ENCODE results near the gene CYP4V2. TPM values are rescaled to one million over a fixed set of nuclear protein-coding genes. Genes with fewer than 3 reads are reported as not detected.
A peak's percentile ranks its signal among the peaks of the same experiment; 100 is the strongest.

Gene CYP4V2
- total and polyA plus RNA-seq, 3 experiments from 2014 or later = 10.9 to 30.1 (median 11.8) TPM

DNA sequence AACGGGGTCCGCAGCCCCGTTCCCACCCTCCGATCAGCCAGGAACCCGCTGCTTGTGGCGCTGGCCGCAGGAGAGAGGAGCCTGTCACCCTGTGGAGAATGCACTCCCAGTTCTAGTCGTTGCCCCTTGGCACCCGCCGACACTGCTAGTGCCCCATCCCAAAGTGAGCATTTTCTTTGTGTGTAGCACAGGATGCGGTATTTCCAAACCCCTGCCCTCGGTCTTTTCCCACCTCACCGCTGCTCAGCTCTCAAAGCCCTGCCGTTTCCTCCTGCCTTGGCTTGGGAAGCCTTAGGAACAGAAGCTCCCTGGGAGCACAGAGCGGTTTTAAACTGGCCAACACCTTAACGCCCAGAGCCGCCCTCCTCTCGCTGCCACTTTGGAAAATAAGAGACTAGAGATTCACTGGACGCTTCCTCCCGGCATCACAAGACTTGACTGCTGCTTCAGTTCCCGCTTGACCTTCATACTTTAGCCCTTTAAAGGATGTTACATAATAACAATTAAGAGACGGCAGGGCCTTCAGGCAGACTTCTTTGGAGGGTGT lies 772 bp downstream of the CYP4V2 start:
- no peaks in the 10 kb centered on the region for H3K27me3 Mint-ChIP-seq

DNA sequence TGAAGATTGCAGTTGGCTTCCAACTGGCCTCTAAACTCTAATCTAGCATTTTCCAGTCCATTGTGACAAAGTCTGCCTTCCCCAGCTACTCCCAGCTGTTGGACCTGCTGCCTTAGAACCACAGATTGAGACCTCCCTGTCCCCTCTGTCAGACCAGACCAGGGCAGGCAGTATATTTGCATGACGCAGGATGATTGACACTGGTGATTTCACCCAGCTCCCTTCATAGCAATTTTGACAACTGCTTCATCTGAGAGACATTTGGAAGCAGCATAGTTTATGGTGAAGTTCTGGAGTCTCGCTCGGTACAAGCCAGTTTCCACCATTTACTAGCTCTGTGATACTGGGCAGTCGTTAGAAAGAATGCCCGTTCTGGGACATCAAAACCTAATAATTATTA lies 2.5 kb downstream of the CYP4V2 start:
- H3K27me3 Mint-ChIP-seq = no peaks in the 10 kb centered on the region
- no peaks in the 10 kb centered on the region for H3K9me3 Mint-ChIP-seq
- peaks cover 29% of the 10 kb centered on the region for H3K4me1 ChIP-seq (ENCODE audit: insufficient read depth, low read length)
- H3K4me3 ChIP-seq (ENCODE audit: low read length) = no peak overlapping the region
- no peaks in the 10 kb centered on the region for H3K27me3 ChIP-seq (ENCODE audit: insufficient read depth, low read length, poor library complexity, severe bottlenecking)
- peaks cover 0 to 48% (median 11%) of the 10 kb centered on the region in 3 donors for H3K36me3 Mint-ChIP-seq
- H3K36me3 ChIP-seq (ENCODE audit: insufficient read depth, low read length) = no peaks in the 10 kb centered on the region
- H3K27ac Mint-ChIP-seq = peak overlapping the region in 5 of 8 donors; percentile 37 to 97 (median 81)
- no peaks in the 10 kb centered on the region for H3K9me3 ChIP-seq (ENCODE audit: low read length)
- no peak for DNase-seq
- peak overlapping the region in 2 of 7 donors; percentile 16 to 96 for H3K4me3 Mint-ChIP-seq
- ChIA-PET CTCF (no interaction called here), POLR2A (no interaction called here)
- H3K4me1 Mint-ChIP-seq = peaks cover 50 to 66% (median 52%) of the 10 kb centered on the region in 3 donors
- H3K27ac ChIP-seq (ENCODE audit: low read depth, low read length) = no peak overlapping the region

More for the DNA sequence above, 772 bp downstream of the CYP4V2 start:
- H3K9me3 Mint-ChIP-seq = no peaks in the 10 kb centered on the region
- peaks cover 44 to 63% (median 46%) of the 10 kb centered on the region in 3 donors for H3K4me1 Mint-ChIP-seq
- DNase-seq = peak in 2 of 5 donors; percentile 39 to 56
- H3K27me3 ChIP-seq (ENCODE audit: insufficient read depth, low read length, poor library complexity, severe bottlenecking) = no peaks in the 10 kb centered on the region
- ChIA-PET CTCF (interaction anchor here (0.6 to 2.1 kb wide), 5 partner anchors 9 to 124 kb away, joined by 3 to 4 read pairs (median 3); no protein-coding TSS in a partner anchor), POLR2A (interaction anchor here (1.0 to 2.1 kb wide), 2 partner anchors 11 to 124 kb away, joined by 3 to 7 read pairs; partner anchors contain the start of gene TLR3)
- H3K27ac Mint-ChIP-seq = peak overlapping the region; percentile 91 to 98 (median 96)
- no peaks in the 10 kb centered on the region for H3K36me3 ChIP-seq (ENCODE audit: insufficient read depth, low read length)
- H3K9me3 ChIP-seq (ENCODE audit: low read length) = no peaks in the 10 kb centered on the region
- peak overlapping the region; percentile 94 for H3K27ac ChIP-seq (ENCODE audit: low read depth, low read length)
- peaks cover 29% of the 10 kb centered on the region for H3K4me1 ChIP-seq (ENCODE audit: insufficient read depth, low read length)
- H3K4me3 ChIP-seq (ENCODE audit: low read length) = peak overlapping the region; percentile 86
- peak overlapping the region; percentile 90 to 97 (median 95) for H3K4me3 Mint-ChIP-seq
- H3K36me3 Mint-ChIP-seq = peaks cover 0 to 40% (median 10%) of the 10 kb centered on the region in 3 donors

DNA sequence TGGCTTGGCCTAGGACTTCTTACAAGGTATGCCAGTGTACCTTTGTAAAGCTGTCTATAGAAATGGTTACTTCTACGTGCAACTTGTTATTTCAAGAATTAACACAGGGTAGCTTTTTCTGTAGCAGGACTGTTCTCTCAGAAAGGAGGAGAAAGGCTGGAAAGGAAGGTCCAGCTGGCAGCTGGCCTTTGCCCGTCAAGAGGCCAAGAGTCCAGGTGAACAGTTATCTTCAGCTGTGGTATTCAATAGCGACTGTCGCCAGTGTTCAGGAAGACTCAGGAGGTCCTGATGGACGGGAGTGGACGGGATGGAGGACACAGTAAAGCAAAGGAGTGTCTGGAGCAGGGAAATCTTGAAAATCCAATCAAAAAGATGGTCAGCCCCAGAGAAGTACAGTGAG lies 4.7 kb downstream of the CYP4V2 start:
- Histone ChIP-seq H3K9me3 (ENCODE audit: low read length) (no peaks in the 10 kb centered on the region), H3K4me1 (ENCODE audit: insufficient read depth, low read length) (peaks cover 13% of the 10 kb centered on the region), H3K36me3 (ENCODE audit: insufficient read depth, low read length) (no peaks in the 10 kb centered on the region), H3K27ac (ENCODE audit: low read depth, low read length) (no peak overlapping the region), H3K4me3 (ENCODE audit: low read length) (no peak overlapping the region), H3K27me3 (ENCODE audit: insufficient read depth, low read length, poor library complexity, severe bottlenecking) (no peaks in the 10 kb centered on the region)
- Mint-ChIP-seq H3K4me1 (peaks cover 39 to 47% (median 47%) of the 10 kb centered on the region in 3 donors), H3K9me3 (no peaks in the 10 kb centered on the region), H3K27ac (peak overlapping the region in 2 of 8 donors; percentile 6 to 26), H3K27me3 (no peaks in the 10 kb centered on the region), H3K36me3 (peaks cover 0 to 46% (median 11%) of the 10 kb centered on the region in 3 donors), H3K4me3 (peak overlapping the region in 1 of 7 donors; percentile 12)
- DNase-seq = no peak
- POLR2A ChIA-PET = no interaction called here
- CTCF ChIA-PET = interaction anchor here (1.2 kb wide), 1 partner anchor 128 kb away, joined by 4 read pairs; no protein-coding TSS in a partner anchor

DNA sequence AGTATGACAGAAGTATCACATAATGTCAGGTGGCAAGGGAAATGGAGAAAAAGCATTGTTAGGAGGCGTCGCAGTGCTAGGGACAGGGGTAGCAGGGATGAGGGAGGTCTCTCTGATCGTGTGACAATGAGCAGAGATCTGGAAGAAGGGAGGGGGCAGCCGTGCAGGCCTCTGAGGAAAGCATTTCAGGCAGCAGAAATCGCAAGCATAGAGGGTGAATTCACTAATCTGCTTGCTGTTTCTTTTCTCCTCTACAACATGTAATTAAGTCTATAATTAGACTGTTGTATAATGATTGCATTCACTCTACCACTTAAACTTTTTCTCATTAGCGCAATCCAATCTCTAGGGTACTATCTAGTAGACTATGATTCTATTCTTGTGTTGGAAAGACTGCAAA lies 9.1 kb downstream of the CYP4V2 start:
- Mint-ChIP-seq H3K9me3 (no peaks in the 10 kb centered on the region), H3K4me3 (no peak overlapping the region), H3K27me3 (no peaks in the 10 kb centered on the region), H3K4me1 (peaks cover 27 to 40% (median 37%) of the 10 kb centered on the region in 3 donors), H3K36me3 (peaks cover 0 to 25% (median 7%) of the 10 kb centered on the region in 3 donors), H3K27ac (no peak overlapping the region)
- Histone ChIP-seq H3K27ac (ENCODE audit: low read depth, low read length) (no peak overlapping the region), H3K36me3 (ENCODE audit: insufficient read depth, low read length) (no peaks in the 10 kb centered on the region), H3K4me1 (ENCODE audit: insufficient read depth, low read length) (peaks cover 6% of the 10 kb centered on the region), H3K4me3 (ENCODE audit: low read length) (no peak overlapping the region), H3K27me3 (ENCODE audit: insufficient read depth, low read length, poor library complexity, severe bottlenecking) (no peaks in the 10 kb centered on the region), H3K9me3 (ENCODE audit: low read length) (no peaks in the 10 kb centered on the region)
- ChIA-PET CTCF (no interaction called here), POLR2A (no interaction called here)
- no peak for DNase-seq

DNA sequence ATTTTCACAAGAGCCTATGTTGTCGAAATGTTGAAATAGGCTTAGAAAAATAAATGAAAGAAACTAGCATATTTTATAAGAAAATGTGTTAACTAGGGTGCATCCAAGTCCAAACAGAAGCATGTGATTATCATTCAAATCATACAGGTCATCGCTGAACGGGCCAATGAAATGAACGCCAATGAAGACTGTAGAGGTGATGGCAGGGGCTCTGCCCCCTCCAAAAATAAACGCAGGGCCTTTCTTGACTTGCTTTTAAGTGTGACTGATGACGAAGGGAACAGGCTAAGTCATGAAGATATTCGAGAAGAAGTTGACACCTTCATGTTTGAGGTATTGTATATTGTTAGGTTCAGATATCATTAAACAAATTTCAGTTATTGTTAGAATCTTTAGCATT lies 9.6 kb downstream of the CYP4V2 start:
- Histone ChIP-seq H3K27me3 (ENCODE audit: insufficient read depth, low read length, poor library complexity, severe bottlenecking) (no peaks in the 10 kb centered on the region), H3K27ac (ENCODE audit: low read depth, low read length) (no peak overlapping the region), H3K36me3 (ENCODE audit: insufficient read depth, low read length) (no peaks in the 10 kb centered on the region), H3K4me1 (ENCODE audit: insufficient read depth, low read length) (peaks cover 6% of the 10 kb centered on the region), H3K4me3 (ENCODE audit: low read length) (no peak overlapping the region), H3K9me3 (ENCODE audit: low read length) (no peaks in the 10 kb centered on the region)
- peaks cover 0 to 20% (median 3%) of the 10 kb centered on the region in 3 donors for H3K36me3 Mint-ChIP-seq
- H3K4me1 Mint-ChIP-seq = peaks cover 23 to 35% (median 32%) of the 10 kb centered on the region in 3 donors
- H3K4me3 Mint-ChIP-seq = no peak overlapping the region
- no peaks in the 10 kb centered on the region for H3K27me3 Mint-ChIP-seq
- DNase-seq = no peak
- ChIA-PET CTCF (interaction anchor here (1.1 to 1.6 kb wide), 4 partner anchors 9 to 141 kb away, joined by 3 to 5 read pairs (median 4); partner anchors contain the start of genes CYP4V2 and TLR3), POLR2A (no interaction called here)
- H3K27ac Mint-ChIP-seq = peak overlapping the region in 2 of 8 donors; percentile 26 to 72
- no peaks in the 10 kb centered on the region for H3K9me3 Mint-ChIP-seq

DNA sequence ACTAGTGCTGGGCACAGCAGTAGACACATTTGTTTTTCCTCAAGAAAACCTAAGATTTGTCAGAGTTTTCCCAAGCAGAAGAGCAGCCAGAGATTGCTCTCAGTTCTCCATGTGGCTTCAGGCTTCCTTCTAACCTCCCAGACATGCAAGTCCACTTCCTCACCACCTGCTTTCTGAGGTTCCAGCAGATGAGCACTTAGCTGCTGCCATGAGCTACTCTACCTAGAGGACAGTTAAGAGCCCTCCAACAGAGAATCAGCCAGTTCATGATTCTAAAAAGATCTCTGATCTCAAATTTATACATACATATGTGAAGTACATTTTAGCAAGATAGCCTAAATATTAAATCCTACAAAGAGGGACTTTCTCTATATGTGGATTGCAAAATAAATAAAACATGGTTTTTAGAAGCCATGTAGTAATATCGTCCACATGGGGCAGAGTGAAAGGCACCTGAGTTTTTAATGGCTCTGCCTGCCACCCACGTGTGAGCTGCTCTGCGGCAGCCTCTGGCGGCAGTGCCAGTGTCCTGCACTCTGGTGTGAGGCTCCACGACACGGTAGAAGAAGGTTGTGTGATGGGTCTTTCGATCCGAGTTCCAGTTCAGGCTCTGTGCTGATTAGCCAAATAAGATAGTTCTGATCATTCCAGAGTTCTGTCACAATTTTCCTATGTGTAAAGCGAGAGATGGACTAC lies 10.3 kb downstream of the CYP4V2 start:
- H3K4me3 Mint-ChIP-seq = peak overlapping the region in 4 of 7 donors; percentile 28 to 47 (median 34)
- no peak overlapping the region for H3K27ac ChIP-seq (ENCODE audit: low read depth, low read length)
- H3K4me1 Mint-ChIP-seq = peaks cover 19 to 32% (median 28%) of the 10 kb centered on the region in 3 donors

DNA sequence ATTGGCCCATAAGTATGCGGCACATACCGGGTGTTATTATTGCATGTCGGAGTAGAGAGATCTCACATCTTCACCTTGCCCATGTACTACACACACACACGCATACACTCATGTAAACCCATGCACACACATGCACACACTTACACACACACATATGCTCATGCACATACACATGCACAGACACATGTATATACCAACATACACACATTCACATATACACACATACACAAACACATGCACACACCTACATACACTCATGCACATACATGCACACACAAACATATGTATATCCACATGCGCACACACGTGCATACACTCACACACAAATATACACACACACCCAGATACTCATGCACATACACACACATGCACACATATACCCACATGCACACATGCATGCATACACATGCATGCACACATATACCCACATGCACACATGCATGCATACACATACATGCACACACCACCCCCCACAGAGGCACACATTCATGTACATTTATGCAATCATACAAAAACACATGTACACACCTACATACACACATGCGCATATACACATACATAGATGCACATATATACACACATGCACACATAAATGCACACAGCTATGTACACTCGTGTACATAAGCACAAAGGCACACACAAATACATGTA lies 11.2 kb downstream of the CYP4V2 start:
- H3K36me3 Mint-ChIP-seq = peaks cover 0 to 11% (median 0%) of the 10 kb centered on the region in 3 donors
- POLR2A ChIA-PET = interaction anchor here (1.2 kb wide), 1 partner anchor 11 kb away, joined by 3 read pairs; the partner anchor contains the start of gene CYP4V2
- peak overlapping the region in 4 of 8 donors; percentile 13 to 80 (median 75) for H3K27ac Mint-ChIP-seq
- DNase-seq = no peak
- CTCF ChIA-PET = interaction anchor here (1.5 to 1.6 kb wide), 3 partner anchors 11 to 134 kb away, joined by 3 to 5 read pairs (median 5); partner anchors contain the start of genes CYP4V2 and TLR3
- peaks cover 14 to 26% (median 20%) of the 10 kb centered on the region in 3 donors for H3K4me1 Mint-ChIP-seq
- Histone ChIP-seq H3K9me3 (ENCODE audit: low read length) (no peaks in the 10 kb centered on the region), H3K4me3 (ENCODE audit: low read length) (no peak overlapping the region), H3K36me3 (ENCODE audit: insufficient read depth, low read length) (no peaks in the 10 kb centered on the region), H3K4me1 (ENCODE audit: insufficient read depth, low read length) (peaks cover 6% of the 10 kb centered on the region), H3K27me3 (ENCODE audit: insufficient read depth, low read length, poor library complexity, severe bottlenecking) (no peaks in the 10 kb centered on the region), H3K27ac (ENCODE audit: low read depth, low read length) (no peak overlapping the region)
- H3K27me3 Mint-ChIP-seq = no peaks in the 10 kb centered on the region
- H3K4me3 Mint-ChIP-seq = no peak overlapping the region
- no peaks in the 10 kb centered on the region for H3K9me3 Mint-ChIP-seq

More for the DNA sequence above, 10.3 kb downstream of the CYP4V2 start:
- no peaks in the 10 kb centered on the region for H3K36me3 ChIP-seq (ENCODE audit: insufficient read depth, low read length)
- POLR2A ChIA-PET = no interaction called here
- H3K9me3 ChIP-seq (ENCODE audit: low read length) = no peaks in the 10 kb centered on the region
- H3K27me3 ChIP-seq (ENCODE audit: insufficient read depth, low read length, poor library complexity, severe bottlenecking) = no peaks in the 10 kb centered on the region
- no peak overlapping the region for H3K4me3 ChIP-seq (ENCODE audit: low read length)
- DNase-seq = peak; percentile 31 to 70 (median 48)
- H3K4me1 ChIP-seq (ENCODE audit: insufficient read depth, low read length) = peaks cover 6% of the 10 kb centered on the region
- Mint-ChIP-seq H3K27me3 (no peaks in the 10 kb centered on the region), H3K9me3 (no peaks in the 10 kb centered on the region), H3K27ac (peak overlapping the region; percentile 13 to 90 (median 70)), H3K36me3 (peaks cover 0 to 19% (median 1%) of the 10 kb centered on the region in 3 donors)
- CTCF ChIA-PET = interaction anchor here (1.1 to 1.6 kb wide), 4 partner anchors 10 to 142 kb away, joined by 3 to 5 read pairs (median 4); partner anchors contain the start of genes CYP4V2 and TLR3
